B cell (primary cell): Measurements from ENCODE around the gene ADAMTSL2. TPM values are rescaled to one million over a fixed set of nuclear protein-coding genes. Genes with fewer than 3 reads are reported as not detected.

ENCODE experiments used
- ATAC-seq: fragments of 200-7000 bp; cut with Tn5 transposase; one replicate; pipeline ENCODE4 v1.10.0; 2021; ENCODE audit warnings: low read depth, mild to moderate bottlenecking, moderate number of reproducible peaks, moderate library complexity
- CTCF ChIA-PET: fragments of 350-600 bp; sonication (Branson Sonifier 250); formaldehyde crosslinking; loops from one replicate; lab custom pipeline; 2021; ENCODE audit warnings: antibody characterized with exemption, inconsistent platforms; lab: Charles Lee
- POLR2A ChIA-PET: fragments of 350-600 bp; sonication (Branson Sonifier 250); formaldehyde crosslinking; loops from one replicate; lab custom pipeline; 2021; ENCODE audit warnings: antibody characterized with exemption; lab: Charles Lee
- DNase-seq: peaks from one replicate; pipeline ENCODE4 v3.0.0; 2013
- H2AFZ ChIP-seq: 2 replicates; pipeline ENCODE4 v1.6.1; 2012; ENCODE audit warnings: mild to moderate bottlenecking, low read depth, low read length; ENCODE audit not compliant: insufficient read depth, poor library complexity, severe bottlenecking
- H3K27ac ChIP-seq, 2 donors: 1 replicate in 1 of 2; 2 replicates in 1 of 2; pipeline ENCODE4 v1.5.1; 2012 to 2013; ENCODE audit warnings: low read length in 2 of 2, mild to moderate bottlenecking in 2 of 2, moderate library complexity in 1 of 2
- H3K27me3 ChIP-seq, 4 experiments: fragments of 200-600 bp in 1 of 4; sonication (generic) in 1 of 4; replicated peaks in 1 of 4; 1 replicate in 2 of 4; 2 replicates in 2 of 4; pipeline versions ENCODE4 v1.6.1 to v1.7.0; 2013 to 2016; ENCODE audit warnings: low read length in 3 of 4, mild to moderate bottlenecking in 2 of 4, mixed read lengths in 1 of 4, moderate library complexity in 1 of 4; ENCODE audit not compliant: insufficient read depth in 4 of 4, control insufficient read depth in 3 of 4; ENCODE audit errors: control extremely low read depth in 1 of 4
- H3K36me3 ChIP-seq, 2 experiments: replicated peaks in 1 of 2; 1 replicate in 1 of 2; 2 replicates in 1 of 2; pipeline versions ENCODE4 v1.6.1 to v1.7.1; 2013; ENCODE audit warnings: low read length in 1 of 2; ENCODE audit not compliant: insufficient read depth in 2 of 2, control insufficient read depth in 1 of 2; ENCODE audit errors: control extremely low read depth in 1 of 2, extremely low read depth in 1 of 2
- H3K4me1 ChIP-seq, 2 donors: fragments of 200-600 bp in 1 of 2; sonication (generic) in 1 of 2; 1 replicate in 1 of 2; 2 replicates in 1 of 2; pipeline versions ENCODE4 v1.5.1 to v1.6.1; 2013 to 2017; ENCODE audit warnings: low read length in 2 of 2; ENCODE audit not compliant: control insufficient read depth in 2 of 2, insufficient read depth in 2 of 2
- H3K4me2 ChIP-seq: replicated peaks from 2 replicates; pipeline ENCODE3; 2012; ENCODE audit warnings: mild to moderate bottlenecking, low read depth, low read length; ENCODE audit not compliant: poor library complexity, severe bottlenecking
- H3K4me3 ChIP-seq, 5 experiments: fragments of 200-600 bp in 1 of 5; sonication (generic) in 1 of 5; 1 replicate in 3 of 5; 2 replicates in 2 of 5; pipeline versions ENCODE4 v1.5.1 to v1.7.0; 2011 to 2016; ENCODE audit warnings: low read length in 4 of 5, mild to moderate bottlenecking in 4 of 5, low read depth in 2 of 5, control low read depth in 1 of 5, moderate library complexity in 1 of 5; ENCODE audit not compliant: insufficient read depth in 1 of 5; ENCODE audit errors: control extremely low read depth in 1 of 5, extremely low read depth in 1 of 5
- H3K79me2 ChIP-seq: fragments of 200-600 bp; sonication (generic); one replicate; pipeline ENCODE4 v1.6.0; 2016; ENCODE audit warnings: low read length; ENCODE audit not compliant: control insufficient read depth, insufficient read depth
- H3K9ac ChIP-seq: fragments of 200-600 bp; sonication (generic); 2 replicates; pipeline ENCODE4 v1.6.1; 2017; ENCODE audit warnings: mild to moderate bottlenecking, low read length, moderate library complexity
- H3K9me3 ChIP-seq, 3 donors: one replicate each; pipeline versions ENCODE4 v1.6.1 to v1.7.1; 2013; ENCODE audit warnings: low read length in 2 of 3; ENCODE audit not compliant: control insufficient read depth in 2 of 3, insufficient read depth in 1 of 3; ENCODE audit errors: control extremely low read depth in 1 of 3
- H4K20me1 ChIP-seq: 2 replicates; pipeline ENCODE4 v1.6.0; 2012; ENCODE audit warnings: mild to moderate bottlenecking, low read length; ENCODE audit not compliant: insufficient read depth, control insufficient read depth, poor library complexity, severe bottlenecking
- H3K27ac Mint-ChIP-seq: one replicate; pipeline ENCODE4 v1.8.0; 2021; ENCODE audit warnings: mixed read lengths
- H3K27me3 Mint-ChIP-seq: one replicate; pipeline ENCODE4 v1.8.0; 2021; ENCODE audit warnings: mixed read lengths
- H3K4me1 Mint-ChIP-seq: one replicate; pipeline ENCODE4 v1.8.0; 2021; ENCODE audit warnings: mixed read lengths
- H3K4me3 Mint-ChIP-seq: one replicate; pipeline ENCODE4 v1.8.0; 2021; ENCODE audit warnings: mixed read lengths
- H3K9me3 Mint-ChIP-seq: one replicate; pipeline ENCODE4 v1.8.0; 2022; ENCODE audit warnings: mixed read lengths; ENCODE audit not compliant: insufficient read depth
- CTCF ChIP-seq: fragments of 200-600 bp; IDR thresholded peaks from one replicate; pipeline ENCODE4 v1.8.0; 2022; ENCODE audit warnings: antibody characterized with exemption, mild to moderate bottlenecking
- EZH2 ChIP-seq: IDR thresholded peaks from 2 replicates; pipeline ENCODE4 v1.6.1; 2012; ENCODE audit warnings: borderline replicate concordance, low read depth, mild to moderate bottlenecking, moderate library complexity, low read length; ENCODE audit not compliant: insufficient read depth, poor library complexity, severe bottlenecking
- WGBS: methylation state at CpG from one replicate; pipeline ENCODE4 v1.1.5; 2013; ENCODE audit warnings: missing lambda C conversion rate; ENCODE audit not compliant: insufficient coverage; 5-methylcytosine and 5-hydroxymethylcytosine counted together
- intact Hi-C: fragments of 100-400 bp; cut with micrococcal nuclease; formaldehyde crosslinking; loops from one replicate; pipeline ENCODE4 v1.10.0; 2022
- polyA plus RNA-seq: library from polyadenylated mRNA; depleted of rRNA; stranded (reverse); fragments of >200 nt; gene quantifications from 2 replicates; pipeline ENCODE4 v1.2.3, GENCODE V29; 2012
- total RNA-seq, 2 donors: library from RNA; stranded (reverse); fragments of 120-200 nt in 1 of 2; gene quantifications; 1 replicate in 1 of 2; 2 replicates in 1 of 2; pipeline versions ENCODE4 v1.2.3 to v1.2.4, GENCODE V29; 2013 to 2022

ADAMTSL2 gene
- total and polyA plus RNA-seq, 2 donors (not counting 1 experiment from before 2014, with no cell fraction given), result 0.03 TPM; not detected in 1

GRCh38 chr9:133605856-133606707, 71.6 kb downstream of the ADAMTSL2 start:
- no peak for ATAC-seq
- ChIA-PET CTCF (interaction anchor here (0.7 kb wide), 1 partner anchor 388 kb away, joined by 3 read pairs; no protein-coding TSS in a partner anchor), POLR2A (no interaction called here)
- Histone ChIP-seq H3K4me2 (no peak overlapping the region), H4K20me1 (no peaks in the 10 kb centered on the region), H3K27ac (no peak overlapping the region), H3K4me1 (no peaks in the 10 kb centered on the region), H3K36me3 (no peaks in the 10 kb centered on the region), H3K9ac (no peak overlapping the region), H3K27me3 (peaks cover 0 to 57% (median 8%) of the 10 kb centered on the region in 4 experiments), H3K4me3 (no peak overlapping the region), H3K9me3 (peaks cover 0 to 5% (median 0%) of the 10 kb centered on the region in 3 donors), H3K79me2 (no peaks in the 10 kb centered on the region), H2AFZ (no peak overlapping the region)
- WGBS, result 82% methylated on average over 14 of the region's 16 CpGs
- no peak for DNase-seq
- Mint-ChIP-seq H3K27ac (no peak overlapping the region), H3K4me3 (no peak overlapping the region), H3K4me1 (peaks cover 7% of the 10 kb centered on the region), H3K27me3 (peaks cover 53% of the 10 kb centered on the region), H3K9me3 (no peaks in the 10 kb centered on the region)
- intact Hi-C loops, result no loop called here
- no peak for TF ChIP-seq EZH2
- TF ChIP-seq CTCF, result no peak

GRCh38 chr9:133606708-133607025, 72.2 kb downstream of the ADAMTSL2 start:
- Histone ChIP-seq H3K36me3 (no peaks in the 10 kb centered on the region), H3K4me1 (no peaks in the 10 kb centered on the region), H2AFZ (no peak overlapping the region), H3K79me2 (no peaks in the 10 kb centered on the region), H3K9ac (no peak overlapping the region), H3K27me3 (peaks cover 0 to 54% (median 8%) of the 10 kb centered on the region in 4 experiments), H3K4me2 (no peak overlapping the region), H3K9me3 (peaks cover 0 to 5% (median 0%) of the 10 kb centered on the region in 3 donors), H4K20me1 (no peaks in the 10 kb centered on the region), H3K4me3 (no peak overlapping the region), H3K27ac (no peak overlapping the region)
- intact Hi-C loops, result no loop called here
- TF ChIP-seq CTCF, result no peak
- no peak for TF ChIP-seq EZH2
- CTCF ChIA-PET, result no interaction called here
- no peak overlapping the region for H3K27ac Mint-ChIP-seq
- H3K4me1 Mint-ChIP-seq, result peaks cover 7% of the 10 kb centered on the region
- H3K9me3 Mint-ChIP-seq, result no peaks in the 10 kb centered on the region
- peaks cover 53% of the 10 kb centered on the region for H3K27me3 Mint-ChIP-seq
- POLR2A ChIA-PET, result no interaction called here
- ATAC-seq (no peak), DNase-seq (no peak)
- H3K4me3 Mint-ChIP-seq, result no peak overlapping the region
- 67% methylated on average over 7 of the region's 8 CpGs for WGBS
